Activated CD4-positive, alpha-beta T cell treated with anti-CD3 and anti-CD28 coated beads for 36 hours (primary cell): ENCODE results near the gene KLK10. TPM values are rescaled to one million over a fixed set of nuclear protein-coding genes. Genes with fewer than 3 reads are reported as not detected.
"Not testable (repeated sequence)": the region's sequence is repeated elsewhere in the genome, so short reads cannot be mapped to it uniquely, and the experiment has no call there.

Experiments used
- ATAC-seq: fragments of 200-7000 bp; cut with Tn5 transposase; one replicate; pipeline ENCODE4 v1.10.0; 2021; ENCODE audit warnings: mild to moderate bottlenecking, moderate library complexity
- CTCF ChIA-PET: fragments of 350-600 bp; sonication (Branson Sonifier 250); formaldehyde crosslinking; loops from one replicate; lab custom pipeline; 2021; ENCODE audit warnings: antibody characterized with exemption; lab: Charles Lee
- POLR2A ChIA-PET: fragments of 350-600 bp; sonication (Branson Sonifier 250); formaldehyde crosslinking; loops from one replicate; lab custom pipeline; 2021; ENCODE audit warnings: antibody characterized with exemption, inconsistent platforms; lab: Charles Lee
- DNase-seq: peaks from one replicate; pipeline ENCODE4 v3.0.0-alpha.2; 2020
- H3K27ac Mint-ChIP-seq: one replicate; pipeline ENCODE4 v1.8.0; 2021; ENCODE audit warnings: mixed read lengths
- H3K27me3 Mint-ChIP-seq: one replicate; pipeline ENCODE4 v1.8.0; 2021; ENCODE audit warnings: mixed read lengths
- H3K36me3 Mint-ChIP-seq: one replicate; pipeline ENCODE4 v1.8.0; 2021; ENCODE audit warnings: low read depth, mixed read lengths
- H3K4me1 Mint-ChIP-seq: one replicate; pipeline ENCODE4 v1.8.0; 2021; ENCODE audit warnings: mixed read lengths
- H3K4me3 Mint-ChIP-seq: one replicate; pipeline ENCODE4 v1.8.0; 2021; ENCODE audit warnings: mild to moderate bottlenecking, moderate library complexity, mixed read lengths
- H3K9me3 Mint-ChIP-seq: one replicate; pipeline ENCODE4 v1.8.0; 2021; ENCODE audit warnings: low read depth, mixed read lengths
- intact Hi-C, 2 experiments: fragments of 100-400 bp; cut with DNase I in 1 of 2; cut with micrococcal nuclease in 1 of 2; formaldehyde crosslinking; loops; one replicate each; pipeline versions ENCODE4 v1.14.2 to v1.15.1; 2022 to 2024; cut with DNase I, micrococcal nuclease
- total RNA-seq, 2 experiments: library from RNA; stranded (reverse); gene quantifications; one replicate each; pipeline ENCODE4 v1.2.3, GENCODE V29; 2021

KLK10 gene
- total RNA-seq, 2 experiments from 2014 or later, result not detected

- H3K4me1 Mint-ChIP-seq, result no peaks in the 10 kb centered on the region
- peaks cover 22% of the 10 kb centered on the region for H3K27me3 Mint-ChIP-seq
- POLR2A ChIA-PET, result no interaction called here
- no peaks in the 10 kb centered on the region for H3K9me3 Mint-ChIP-seq
- CTCF ChIA-PET, result no interaction called here
- H3K36me3 Mint-ChIP-seq, result no peaks in the 10 kb centered on the region
- ATAC-seq (no peak), DNase-seq (no peak)
- H3K4me3 Mint-ChIP-seq, result no peak overlapping the region
- intact Hi-C loops, result no loop called here
- H3K27ac Mint-ChIP-seq, result no peak overlapping the region
These were observed 20.8 kb downstream of the KLK10 start for GRCh38 chr19:50998686-50999085.

GRCh38 chr19:50998061-50998460 is 21.4 kb downstream of the KLK10 start:
- H3K9me3 Mint-ChIP-seq, result no peaks in the 10 kb centered on the region
- CTCF ChIA-PET, result no interaction called here
- H3K27ac Mint-ChIP-seq, result no peak overlapping the region
- ATAC-seq (no peak), DNase-seq (no peak)
- intact Hi-C loops, result no loop called here
- H3K27me3 Mint-ChIP-seq, result peaks cover 21% of the 10 kb centered on the region
- POLR2A ChIA-PET, result no interaction called here
- H3K36me3 Mint-ChIP-seq, result no peaks in the 10 kb centered on the region
- no peak overlapping the region for H3K4me3 Mint-ChIP-seq
- no peaks in the 10 kb centered on the region for H3K4me1 Mint-ChIP-seq

GRCh38 chr19:50994129-50994528 is 25.4 kb downstream of the KLK10 start:
- ATAC-seq (no peak), DNase-seq (no peak)
- H3K9me3 Mint-ChIP-seq, result no peaks in the 10 kb centered on the region
- H3K36me3 Mint-ChIP-seq, result no peaks in the 10 kb centered on the region
- H3K27ac Mint-ChIP-seq, result no peak overlapping the region
- H3K27me3 Mint-ChIP-seq, result peaks cover 13% of the 10 kb centered on the region
- no peaks in the 10 kb centered on the region for H3K4me1 Mint-ChIP-seq
- no peak overlapping the region for H3K4me3 Mint-ChIP-seq
- intact Hi-C loops, result no loop called here
- CTCF ChIA-PET, result no interaction called here
- POLR2A ChIA-PET, result no interaction called here

- Mint-ChIP-seq H3K27me3 (peaks cover 14% of the 10 kb centered on the region), H3K4me3 (no peak overlapping the region), H3K4me1 (no peaks in the 10 kb centered on the region), H3K27ac (no peak overlapping the region), H3K9me3 (no peaks in the 10 kb centered on the region), H3K36me3 (no peaks in the 10 kb centered on the region)
- no peak for DNase-seq
- ChIA-PET POLR2A (no interaction called here), CTCF (no interaction called here)
- ATAC-seq, result no peak
- intact Hi-C loops, result no loop called here
These were observed 26.9 kb downstream of the KLK10 start for GRCh38 chr19:50992666-50993035.

- peaks cover 32% of the 10 kb centered on the region for H3K27me3 Mint-ChIP-seq
- intact Hi-C loops, H3K27ac Mint-ChIP-seq, ATAC-seq, CTCF ChIA-PET, H3K4me3 Mint-ChIP-seq, DNase-seq, H3K9me3 Mint-ChIP-seq, POLR2A ChIA-PET, H3K36me3 Mint-ChIP-seq, H3K4me1 Mint-ChIP-seq: not testable (repeated sequence)
These were observed 35.1 kb downstream of the KLK10 start for GRCh38 chr19:50984416-50984815.

GRCh38 chr19:50983625-50984292 is 35.8 kb downstream of the KLK10 start, which contains the start of gene KLK7:
KLK7 (minus strand) TSS chr19:50983917; CDS start chr19:50982399, 1,518 bp downstream.
- ChIA-PET CTCF (no interaction called here), POLR2A (interaction anchor here (0.6 kb wide), 1 partner anchor 9 kb away, joined by 3 read pairs; no protein-coding TSS in a partner anchor)
- Mint-ChIP-seq H3K9me3 (no peaks in the 10 kb centered on the region), H3K27me3 (peaks cover 33% of the 10 kb centered on the region), H3K4me1 (no peaks in the 10 kb centered on the region), H3K4me3 (no peak within 1 kb of the TSS), H3K27ac (no peak within 1 kb of the TSS), H3K36me3 (no peaks in the 10 kb centered on the region)
- ATAC-seq (no peak), DNase-seq (no peak)
- intact Hi-C loops, result no loop called here

GRCh38 chr19:50982186-50982585 is 37.3 kb downstream of the KLK10 start:
- ATAC-seq (no peak), DNase-seq (no peak)
- H3K36me3 Mint-ChIP-seq, result no peaks in the 10 kb centered on the region
- intact Hi-C loops, result no loop called here
- no peak overlapping the region for H3K4me3 Mint-ChIP-seq
- H3K27ac Mint-ChIP-seq, result no peak overlapping the region
- no peaks in the 10 kb centered on the region for H3K9me3 Mint-ChIP-seq
- no peaks in the 10 kb centered on the region for H3K4me1 Mint-ChIP-seq
- H3K27me3 Mint-ChIP-seq, result peaks cover 38% of the 10 kb centered on the region
- CTCF ChIA-PET, result no interaction called here
- POLR2A ChIA-PET, result no interaction called here

GRCh38 chr19:50981587-50982146 is 37.8 kb downstream of the KLK10 start:
- POLR2A ChIA-PET, result no interaction called here
- Mint-ChIP-seq H3K4me1 (no peaks in the 10 kb centered on the region), H3K4me3 (no peak overlapping the region), H3K27ac (no peak overlapping the region), H3K27me3 (peaks cover 41% of the 10 kb centered on the region), H3K9me3 (no peaks in the 10 kb centered on the region), H3K36me3 (no peaks in the 10 kb centered on the region)
- intact Hi-C loops, result no loop called here
- no peak for ATAC-seq
- CTCF ChIA-PET, result interaction anchor here (0.6 kb wide), 1 partner anchor 70 kb away, joined by 3 read pairs; no protein-coding TSS in a partner anchor
- no peak for DNase-seq

- Mint-ChIP-seq H3K4me1 (no peaks in the 10 kb centered on the region), H3K27me3 (peaks cover 46% of the 10 kb centered on the region), H3K27ac (no peak overlapping the region), H3K36me3 (no peaks in the 10 kb centered on the region), H3K9me3 (no peaks in the 10 kb centered on the region), H3K4me3 (no peak overlapping the region)
- ATAC-seq (no peak), DNase-seq (no peak)
- ChIA-PET CTCF (no interaction called here), POLR2A (no interaction called here)
- intact Hi-C loops, result no loop called here
These were observed 39.3 kb downstream of the KLK10 start for GRCh38 chr19:50980208-50980607.

- H3K36me3 Mint-ChIP-seq, result no peaks in the 10 kb centered on the region
- ATAC-seq, result no peak
- no peak overlapping the region for H3K4me3 Mint-ChIP-seq
- no peaks in the 10 kb centered on the region for H3K9me3 Mint-ChIP-seq
- intact Hi-C loops, result no loop called here
- POLR2A ChIA-PET, result no interaction called here
- H3K27ac Mint-ChIP-seq, result no peak overlapping the region
- H3K27me3 Mint-ChIP-seq, result peaks cover 42% of the 10 kb centered on the region
- no peak for DNase-seq
- no peaks in the 10 kb centered on the region for H3K4me1 Mint-ChIP-seq
- CTCF ChIA-PET, result no interaction called here
These were observed 39.8 kb downstream of the KLK10 start for GRCh38 chr19:50979758-50980157.

- Mint-ChIP-seq H3K27me3 (peaks cover 43% of the 10 kb centered on the region), H3K9me3 (no peaks in the 10 kb centered on the region), H3K4me1 (no peaks in the 10 kb centered on the region), H3K27ac (no peak overlapping the region), H3K36me3 (no peaks in the 10 kb centered on the region), H3K4me3 (no peak overlapping the region)
- ChIA-PET POLR2A (no interaction called here), CTCF (no interaction called here)
- no peak for ATAC-seq
- no peak for DNase-seq
- intact Hi-C loops, result no loop called here
These were observed 40.6 kb downstream of the KLK10 start for GRCh38 chr19:50978772-50979390.

GRCh38 chr19:50977626-50978025 is 41.9 kb downstream of the KLK10 start:
- DNase-seq (no peak), ATAC-seq (no peak)
- ChIA-PET CTCF (no interaction called here), POLR2A (no interaction called here)
- Mint-ChIP-seq H3K4me3 (no peak overlapping the region), H3K9me3 (no peaks in the 10 kb centered on the region), H3K4me1 (no peaks in the 10 kb centered on the region), H3K36me3 (no peaks in the 10 kb centered on the region), H3K27ac (no peak overlapping the region), H3K27me3 (peaks cover 50% of the 10 kb centered on the region)
- intact Hi-C loops, result no loop called here
